Stimulated activated CD4-positive, alpha-beta T cell treated with anti-CD3 and anti-CD28 coated beads, Interleukin-12 subunit alpha, Interleukin-12 subunit beta, amount 100 ng/mL, for 24 hours (primary cell): ENCODE results near the gene RTN4.

Experiments used
- DNase-seq, 2 experiments: peaks; one replicate each; pipeline ENCODE4 v3.0.0-alpha.2; 2020; ENCODE audit warnings: low read depth in 2 of 2

RTN4 gene

DNA sequence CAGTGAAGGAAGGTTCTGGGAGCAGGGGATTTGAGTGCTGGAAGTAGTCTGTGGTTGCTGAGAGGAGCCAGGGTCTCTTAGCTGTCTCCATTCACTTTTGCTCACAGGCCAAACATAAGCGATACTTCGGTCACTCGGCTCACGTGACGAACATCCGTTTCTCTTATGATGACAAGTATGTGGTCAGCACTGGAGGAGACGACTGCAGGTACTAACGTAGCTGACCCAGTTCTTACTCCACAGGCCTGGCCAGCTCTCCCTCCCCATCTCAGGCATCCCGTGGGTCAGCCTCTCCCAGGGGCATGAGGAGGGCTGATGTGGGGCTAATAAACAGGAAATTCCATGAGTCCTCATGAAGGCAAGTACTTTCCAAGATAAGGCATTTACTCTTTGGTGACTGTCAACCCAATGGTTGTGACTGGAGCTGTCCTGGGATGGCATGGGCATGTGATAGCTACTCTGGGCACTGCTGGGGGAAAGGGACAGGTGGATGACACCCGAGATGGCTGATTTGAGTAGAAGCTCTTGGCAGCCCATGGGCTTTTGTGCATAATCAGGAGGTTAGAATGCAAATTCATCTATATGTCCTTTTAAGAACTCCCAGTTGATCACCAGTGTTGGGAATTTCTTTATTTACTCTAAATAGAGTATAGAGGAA, 81.6 kb downstream of the RTN4 start:
- no peak for DNase-seq

DNA sequence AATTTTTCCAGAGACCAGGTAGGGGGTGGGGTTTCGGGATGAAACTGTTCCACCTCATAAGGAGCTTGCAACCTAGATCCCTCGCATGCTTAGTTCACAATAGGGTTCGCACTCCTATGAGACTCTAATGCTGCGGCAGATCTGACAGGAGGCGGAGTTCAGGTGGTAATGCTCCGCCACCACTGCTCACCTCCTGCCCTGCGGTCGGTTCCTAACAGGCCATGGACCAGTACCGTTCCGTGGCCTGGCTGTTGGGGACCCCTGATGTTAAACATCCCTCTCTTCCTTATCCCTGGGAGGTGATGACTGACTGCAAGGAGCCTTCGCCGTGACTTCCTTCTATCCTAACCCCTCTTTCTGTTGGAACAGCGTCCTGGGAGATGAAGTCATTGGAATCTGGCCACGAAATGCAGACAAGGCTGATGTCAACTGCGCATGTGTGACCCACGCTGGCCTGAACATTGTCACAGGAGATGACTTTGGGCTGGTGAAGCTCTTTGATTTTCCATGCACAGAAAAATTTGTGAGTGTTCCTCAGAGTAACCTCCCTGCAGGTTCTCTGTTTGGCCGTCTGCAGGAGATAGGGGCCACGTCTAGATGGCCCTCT, 82.4 kb downstream of the RTN4 start:
- no peak for DNase-seq

DNA sequence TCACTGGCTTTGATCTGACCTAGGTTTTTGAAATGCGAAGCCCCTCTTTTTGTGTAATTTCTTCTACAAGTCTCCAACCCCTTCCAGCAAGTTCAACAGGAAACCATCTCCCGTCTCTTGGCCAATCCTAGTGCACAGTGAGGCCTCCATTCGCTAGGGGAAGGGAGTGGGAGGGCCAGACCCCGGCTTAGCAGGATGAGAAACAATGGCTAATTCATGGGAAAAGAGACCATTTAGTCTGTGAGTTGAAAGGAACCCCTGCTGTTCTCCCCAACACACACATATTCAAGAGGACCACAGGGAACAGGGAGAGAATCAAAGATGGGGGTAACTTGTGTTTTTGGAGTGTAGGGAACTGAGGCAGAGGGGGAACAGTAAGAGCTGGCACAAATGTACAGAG, 83.0 kb downstream of the RTN4 start:
- DNase-seq, result no peak

- DNase-seq, result no peak
Observed at GRCh38 chr2:54966837-54967236, 83.4 kb downstream of the RTN4 start.

DNA sequence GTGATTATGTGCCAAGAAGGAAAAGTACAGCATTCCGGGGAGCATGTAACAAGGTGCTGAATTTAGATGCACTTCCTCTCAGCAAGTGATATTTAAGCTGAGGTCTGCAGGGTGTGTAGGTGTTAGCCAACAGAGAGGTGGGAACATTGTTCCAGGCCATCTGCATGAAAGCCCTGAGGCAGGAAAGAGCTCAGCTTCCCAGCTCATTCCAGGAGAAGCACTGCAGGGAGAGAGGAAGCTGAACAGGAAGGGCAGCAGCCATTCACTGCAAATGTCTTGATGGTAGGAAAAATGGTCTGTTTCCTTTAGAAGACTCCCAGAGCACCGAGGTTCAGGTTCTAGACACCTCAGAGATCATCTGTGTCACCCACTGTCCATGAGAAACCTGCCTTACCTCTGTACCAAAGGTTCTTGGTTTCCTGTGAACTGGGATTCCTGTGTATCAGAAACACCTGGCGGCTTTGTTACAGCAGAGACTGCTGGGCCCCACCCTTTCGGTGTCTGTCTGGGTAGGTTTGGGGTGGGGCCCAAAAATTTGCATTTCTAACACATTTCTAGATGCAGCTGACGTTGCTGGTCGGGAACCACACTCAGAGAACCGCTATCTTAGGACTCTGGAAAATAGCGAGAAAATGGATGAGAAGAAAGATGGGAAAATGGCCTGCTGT, 84.0 kb downstream of the RTN4 start:
- no peak for DNase-seq

GRCh38 chr2:54965425-54965824, 84.8 kb downstream of the RTN4 start:
- no peak for DNase-seq

GRCh38 chr2:54964816-54965215, 85.4 kb downstream of the RTN4 start:
- DNase-seq, result no peak

DNA sequence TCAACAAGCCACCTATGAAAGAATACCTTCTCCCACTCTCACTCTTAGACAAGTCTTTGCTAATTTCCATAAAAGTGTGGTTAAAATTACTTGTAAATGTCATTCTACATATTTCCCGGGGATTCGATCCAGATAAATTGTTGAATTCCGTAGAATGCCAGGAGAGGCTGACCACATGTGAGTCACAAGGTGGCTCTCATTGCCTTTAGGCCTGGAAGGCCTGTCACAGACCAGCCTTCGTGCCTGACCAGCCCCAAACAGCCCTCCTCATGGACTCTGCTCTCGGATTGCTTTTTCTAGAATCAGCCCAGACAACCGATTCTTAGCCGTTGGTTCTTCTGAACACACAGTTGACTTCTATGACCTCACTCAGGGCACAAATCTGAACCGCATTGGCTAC, 86.0 kb downstream of the RTN4 start:
- no peak for DNase-seq

GRCh38 chr2:54963476-54963875, 86.8 kb downstream of the RTN4 start:
- no peak for DNase-seq

DNA sequence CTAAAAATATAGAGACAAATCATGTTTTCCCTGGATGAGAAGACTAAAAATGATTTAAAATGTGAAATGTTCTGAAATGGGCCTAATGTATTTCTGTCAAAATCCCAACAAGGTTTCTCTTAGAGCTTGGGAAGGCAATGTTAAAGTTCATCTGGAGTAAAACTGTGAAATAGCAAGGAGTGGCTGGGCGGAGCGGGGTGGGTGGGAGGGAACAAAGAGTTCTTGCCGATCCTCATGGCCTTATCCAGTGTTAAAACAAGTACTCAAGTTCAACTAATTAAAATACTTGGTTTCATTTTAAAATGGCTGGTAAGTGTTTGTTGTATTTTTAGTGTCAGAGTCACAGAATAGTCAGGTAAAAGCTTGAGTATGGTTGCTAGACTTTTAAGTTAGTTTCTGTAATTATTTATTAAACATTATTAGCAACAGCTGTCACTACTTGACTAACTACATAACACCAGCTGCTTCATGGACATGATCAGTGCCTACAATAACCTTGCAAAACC, 87.3 kb downstream of the RTN4 start:
- no peak for DNase-seq

DNA sequence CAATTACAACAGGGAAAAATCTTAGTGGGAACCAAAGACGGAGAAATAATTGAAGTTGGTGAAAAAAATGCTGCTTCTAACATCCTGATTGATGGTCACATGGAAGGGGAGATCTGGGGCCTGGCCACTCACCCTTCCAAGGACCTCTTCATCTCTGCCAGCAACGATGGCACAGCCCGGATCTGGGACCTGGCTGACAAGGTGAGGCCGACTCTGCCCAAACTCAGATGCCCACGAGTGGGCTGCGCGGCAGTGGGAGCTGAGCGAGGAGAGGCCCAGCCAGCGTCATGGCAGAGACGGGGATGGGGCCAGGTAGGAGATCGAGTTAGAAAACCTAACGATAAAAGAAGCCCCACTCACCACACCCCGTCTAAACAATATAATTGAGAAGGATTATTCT, 87.7 kb downstream of the RTN4 start:
- DNase-seq, result no peak

- no peak for DNase-seq
Observed at GRCh38 chr2:54960164-54960563, 90.1 kb downstream of the RTN4 start.

DNA sequence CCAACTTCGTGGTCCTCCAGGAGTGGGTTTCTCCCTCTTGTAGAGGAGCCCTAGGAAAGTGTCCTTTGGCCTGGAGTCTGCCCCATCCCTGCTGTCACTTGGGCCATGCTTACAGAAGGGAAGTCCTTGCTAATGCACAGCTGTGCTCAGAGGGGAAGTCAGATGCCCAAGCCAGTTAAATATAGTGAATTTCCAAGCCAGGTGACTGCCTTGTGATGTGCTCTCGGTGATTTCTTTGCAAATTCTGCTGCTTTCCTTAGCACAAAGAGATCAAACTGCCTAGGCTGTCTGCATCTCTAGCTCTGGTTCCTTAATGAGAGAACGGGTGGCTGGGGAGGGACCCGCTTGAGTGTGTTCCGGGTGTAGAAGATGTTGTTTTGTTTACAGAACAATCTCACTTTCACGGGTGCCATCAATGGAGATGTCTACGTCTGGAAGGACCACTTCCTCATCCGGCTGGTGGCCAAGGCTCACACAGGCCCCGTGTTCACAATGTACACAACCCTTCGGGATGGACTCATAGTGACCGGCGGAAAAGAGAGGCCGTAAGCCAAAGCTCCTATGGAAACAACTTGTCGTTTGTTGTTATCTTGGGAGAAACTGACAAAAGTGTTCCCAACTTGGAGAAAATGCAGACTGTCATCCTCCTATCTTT, 91.4 kb downstream of the RTN4 start:
- DNase-seq, result no peak

GRCh38 chr2:54957321-54957999, 92.8 kb downstream of the RTN4 start:
- DNase-seq, result no peak

GRCh38 chr2:54956111-54956627, 94.1 kb downstream of the RTN4 start:
- DNase-seq, result no peak

DNA sequence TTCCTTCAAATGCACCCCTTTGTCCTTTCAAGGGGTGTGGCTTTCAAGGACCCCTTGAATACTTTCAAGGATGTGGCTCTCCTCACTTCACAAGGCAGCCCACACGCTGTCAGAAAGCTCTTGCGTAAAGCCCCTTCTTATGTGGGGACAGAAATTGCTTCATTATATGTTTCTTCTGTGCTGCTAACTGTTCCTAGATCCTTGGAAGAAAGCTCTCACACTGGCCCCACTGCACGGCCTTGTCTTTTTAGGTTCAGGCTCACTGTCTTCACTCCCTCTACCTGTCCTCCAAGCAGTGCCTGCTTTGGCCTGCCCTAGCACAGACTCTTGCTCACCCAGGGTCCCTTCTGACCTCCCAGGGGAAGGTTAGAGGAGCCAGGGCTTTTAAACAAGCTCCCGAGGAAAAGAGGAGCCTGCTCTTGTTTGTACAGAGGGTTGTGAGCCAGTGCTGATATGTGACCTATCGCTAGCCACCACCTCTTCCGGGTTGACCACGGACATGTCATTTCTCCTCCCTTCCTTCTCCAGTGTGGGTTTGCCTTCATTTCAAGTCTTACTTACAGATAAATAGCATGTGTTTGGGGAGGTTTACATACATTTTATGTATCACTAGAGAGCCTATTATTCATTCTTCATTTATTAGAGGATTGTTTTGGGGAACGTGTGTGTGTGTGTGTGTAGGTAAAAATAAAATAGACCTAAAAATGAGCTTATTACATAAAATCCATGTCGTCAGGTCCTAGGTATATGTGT, 94.7 kb downstream of the RTN4 start:
- DNase-seq, result no peak

GRCh38 chr2:54954705-54955357, 95.4 kb downstream of the RTN4 start:
- DNase-seq, result no peak

- no peak for DNase-seq
Observed at GRCh38 chr2:54954158-54954557, 96.1 kb downstream of the RTN4 start.

DNA sequence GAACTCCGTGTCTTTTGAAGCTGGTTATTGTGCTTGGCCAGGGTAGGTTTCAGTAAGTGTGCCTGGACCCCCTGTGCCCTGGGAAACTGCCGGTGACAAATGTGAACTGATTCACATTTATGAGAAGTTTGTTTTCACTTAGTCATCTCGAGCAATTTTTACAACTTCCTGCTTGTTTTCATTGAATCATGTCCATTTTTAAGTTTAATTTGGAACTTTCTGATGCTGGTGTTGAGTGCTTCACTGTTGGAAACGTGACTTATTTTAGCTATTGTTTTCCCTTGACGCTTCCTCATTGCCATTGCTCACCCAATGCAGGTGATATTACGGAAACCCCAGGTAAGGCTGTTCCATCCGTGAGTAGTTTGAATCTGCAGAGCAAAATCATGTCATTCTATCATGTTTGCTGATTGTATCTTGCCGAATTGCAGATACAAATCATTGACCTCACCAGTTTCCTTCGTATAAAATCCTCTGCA, 97.2 kb downstream of the RTN4 start:
- no peak for DNase-seq

DNA sequence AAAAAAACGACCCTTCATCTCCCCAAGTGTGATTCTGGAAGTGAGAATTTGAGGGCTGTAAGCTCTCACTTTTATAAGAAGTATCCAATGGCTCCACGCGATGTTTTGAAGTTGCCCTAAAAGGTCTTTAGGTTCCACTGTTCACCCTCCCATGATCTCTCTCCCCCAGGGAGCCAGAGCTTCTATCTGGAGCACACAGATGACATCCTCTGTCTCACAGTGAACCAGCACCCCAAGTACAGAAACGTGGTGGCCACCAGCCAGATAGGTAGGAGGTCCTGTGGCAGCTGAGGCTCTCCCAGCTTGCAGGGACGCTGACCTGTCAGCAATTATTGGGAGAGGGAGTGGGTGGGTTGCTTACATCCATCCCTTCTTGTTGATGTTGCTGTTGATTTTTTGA, 97.8 kb downstream of the RTN4 start:
- DNase-seq, result no peak
